SK-N-SH treated with all-trans-retinoic acid at 6 μM for 48 hours (cell line): ENCODE results near the gene TNRC6B.

Source experiments
- SNAI2 ChIP-seq: fragments of 250-450 bp; sonication (Bioruptor Pico); IDR thresholded peaks from 2 replicates; pipeline ENCODE4 v1.5.0; 2020; ENCODE audit warnings: mild to moderate bottlenecking, moderate library complexity
- ZFP3 ChIP-seq: fragments of 250-450 bp; sonication (Bioruptor Pico); IDR thresholded peaks from 2 replicates; pipeline ENCODE4 v1.5.0; 2020; ENCODE audit warnings: mild to moderate bottlenecking, moderate library complexity

DNA sequence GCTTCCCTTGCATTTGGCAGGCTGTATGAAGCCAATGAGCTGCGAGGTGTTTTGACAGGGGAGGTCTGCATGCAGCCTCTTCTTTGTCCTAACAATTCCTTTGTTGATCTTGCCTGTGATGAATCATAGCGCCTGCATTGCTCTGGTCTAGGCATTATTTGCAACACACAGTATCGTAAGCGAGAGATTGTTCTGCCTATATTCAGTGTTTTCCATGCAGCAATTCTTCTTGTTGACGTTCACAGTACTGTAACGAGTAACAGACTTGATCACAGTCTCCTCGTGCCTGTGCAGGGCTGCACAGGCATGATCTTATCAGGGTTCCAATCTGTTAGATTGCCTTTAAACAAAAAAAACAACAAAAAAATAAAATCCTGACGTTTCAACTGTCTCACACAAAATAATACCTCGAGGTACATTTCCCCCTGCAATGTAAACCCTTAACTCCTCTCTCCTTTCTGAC lies 154.6 kb downstream of the TNRC6B start:
- TF ChIP-seq SNAI2 (no peak), ZFP3 (CRISPR knock-in tag) (no peak)
